ENCODE data around the gene RFTN2.
"Not testable (repeated sequence)": the region's sequence is repeated elsewhere in the genome, so short reads cannot be mapped to it uniquely, and the experiment has no call there.

Gene RFTN2

GRCh38 chr2:197695971-197696370, 20.6 kb upstream of the RFTN2 start:
- not testable (repeated sequence) for H3K27ac ChIP-seq (ENCODE audit: low read depth, low read length, poor library complexity, severe bottlenecking); H3K9ac ChIP-seq (ENCODE audit: low read length)

GRCh38 chr2:197695206-197695605, 19.8 kb upstream of the RFTN2 start:
- not testable (repeated sequence) for H3F3A ChIP-seq (ENCODE audit: insufficient read depth, low read length); H3K9me3 ChIP-seq (ENCODE audit: low read length); H2AFZ ChIP-seq (ENCODE audit: low read length); H3K9ac ChIP-seq (ENCODE audit: low read length); H3K4me1 ChIP-seq (ENCODE audit: insufficient read depth, low read length, severe bottlenecking); H3K4me2 ChIP-seq (ENCODE audit: low read length); H3K9me2 ChIP-seq (ENCODE audit: low read depth, low read length); H3K27me3 ChIP-seq (ENCODE audit: insufficient read depth, low read length); H3K79me2 ChIP-seq (ENCODE audit: insufficient read depth, low read length); H3K4me3 ChIP-seq (ENCODE audit: low read depth, low read length, poor library complexity, severe bottlenecking); H4K20me1 ChIP-seq (ENCODE audit: insufficient read depth, low read length); H3K27ac ChIP-seq (ENCODE audit: low read depth, low read length, poor library complexity, severe bottlenecking); H3K36me3 ChIP-seq (ENCODE audit: insufficient read depth, low read length)

More at GRCh38 chr2:197695971-197696370, 20.6 kb upstream of the RFTN2 start:
- not testable (repeated sequence) for H2AFZ ChIP-seq (ENCODE audit: low read length); H3K4me1 ChIP-seq (ENCODE audit: insufficient read depth, low read length, severe bottlenecking); H3K79me2 ChIP-seq (ENCODE audit: insufficient read depth, low read length); H3K27me3 ChIP-seq (ENCODE audit: insufficient read depth, low read length); H3K36me3 ChIP-seq (ENCODE audit: insufficient read depth, low read length); H3F3A ChIP-seq (ENCODE audit: insufficient read depth, low read length); H3K4me3 ChIP-seq (ENCODE audit: low read depth, low read length, poor library complexity, severe bottlenecking); H3K9me3 ChIP-seq (ENCODE audit: low read length); H4K20me1 ChIP-seq (ENCODE audit: insufficient read depth, low read length); H3K9me2 ChIP-seq (ENCODE audit: low read depth, low read length); H3K4me2 ChIP-seq (ENCODE audit: low read length)

- Histone ChIP-seq H4K20me1 (ENCODE audit: insufficient read depth, low read length) (no peaks in the 10 kb centered on the region), H3F3A (ENCODE audit: insufficient read depth, low read length) (no peaks in the 10 kb centered on the region), H3K4me2 (ENCODE audit: low read length) (no peak overlapping the region), H3K36me3 (ENCODE audit: insufficient read depth, low read length) (no peaks in the 10 kb centered on the region), H3K9me3 (ENCODE audit: low read length) (no peaks in the 10 kb centered on the region), H2AFZ (ENCODE audit: low read length) (no peak overlapping the region), H3K9ac (ENCODE audit: low read length) (no peak overlapping the region), H3K79me2 (ENCODE audit: insufficient read depth, low read length) (no peaks in the 10 kb centered on the region), H3K4me3 (ENCODE audit: low read depth, low read length, poor library complexity, severe bottlenecking) (no peak overlapping the region), H3K9me2 (ENCODE audit: low read depth, low read length) (no peaks in the 10 kb centered on the region), H3K27ac (ENCODE audit: low read depth, low read length, poor library complexity, severe bottlenecking) (no peak overlapping the region), H3K4me1 (ENCODE audit: insufficient read depth, low read length, severe bottlenecking) (no peaks in the 10 kb centered on the region), H3K27me3 (ENCODE audit: insufficient read depth, low read length) (no peaks in the 10 kb centered on the region)
- TF ChIP-seq CTCF (IDR thresholded peaks at IDR 0.05; ENCODE audit: low read length) (no peak), EZH2 (IDR thresholded peaks at IDR 0.05; ENCODE audit: borderline replicate concordance, low read length) (no peak)
Observed at GRCh38 chr2:197677483-197677882, 2.1 kb upstream of the RFTN2 start.

- no peak for TF ChIP-seq CTCF (IDR thresholded peaks at IDR 0.05; ENCODE audit: low read length)
- no peak for TF ChIP-seq EZH2 (IDR thresholded peaks at IDR 0.05; ENCODE audit: borderline replicate concordance, low read length)
- H2AFZ ChIP-seq (ENCODE audit: low read length), result no peak overlapping the region
- H3K27me3 ChIP-seq (ENCODE audit: insufficient read depth, low read length), result no peaks in the 10 kb centered on the region
- H3F3A ChIP-seq (ENCODE audit: insufficient read depth, low read length), result no peaks in the 10 kb centered on the region
- H3K9ac ChIP-seq (ENCODE audit: low read length), result no peak overlapping the region
- H3K27ac ChIP-seq (ENCODE audit: low read depth, low read length, poor library complexity, severe bottlenecking), result no peak overlapping the region
- no peaks in the 10 kb centered on the region for H3K9me3 ChIP-seq (ENCODE audit: low read length)
- no peaks in the 10 kb centered on the region for H4K20me1 ChIP-seq (ENCODE audit: insufficient read depth, low read length)
- no peak overlapping the region for H3K4me2 ChIP-seq (ENCODE audit: low read length)
- H3K4me3 ChIP-seq (ENCODE audit: low read depth, low read length, poor library complexity, severe bottlenecking), result no peak overlapping the region
- no peaks in the 10 kb centered on the region for H3K36me3 ChIP-seq (ENCODE audit: insufficient read depth, low read length)
- no peaks in the 10 kb centered on the region for H3K4me1 ChIP-seq (ENCODE audit: insufficient read depth, low read length, severe bottlenecking)
- no peaks in the 10 kb centered on the region for H3K9me2 ChIP-seq (ENCODE audit: low read depth, low read length)
- no peaks in the 10 kb centered on the region for H3K79me2 ChIP-seq (ENCODE audit: insufficient read depth, low read length)
Observed at GRCh38 chr2:197677056-197677455, 1.7 kb upstream of the RFTN2 start.
